KMS-11 (cell line): ENCODE results near the gene LRRC59.

Experiments
- H2AFZ ChIP-seq: fragments of 200-600 bp; sonication (generic); 2 replicates; pipeline ENCODE4 v1.6.1; 2016; ENCODE audit warnings: antibody characterized with exemption, mixed run types, low read depth
- H3K27ac ChIP-seq: fragments of 200-600 bp; sonication (generic); 2 replicates; pipeline ENCODE4 v1.6.1; 2016; ENCODE audit warnings: mild to moderate bottlenecking, mixed run types
- H3K27me3 ChIP-seq: fragments of 200-600 bp; sonication (generic); 2 replicates; pipeline ENCODE4 v1.6.1; 2017; ENCODE audit warnings: mild to moderate bottlenecking, low read depth, mixed run types, moderate library complexity; ENCODE audit not compliant: insufficient read depth
- H3K36me3 ChIP-seq: fragments of 200-600 bp; sonication (generic); 2 replicates; pipeline ENCODE4 v1.6.1; 2017; ENCODE audit warnings: mild to moderate bottlenecking, mixed run types; ENCODE audit not compliant: insufficient read depth
- H3K4me1 ChIP-seq: fragments of 200-600 bp; sonication (generic); 2 replicates; pipeline ENCODE4 v1.6.1; 2016; ENCODE audit warnings: mild to moderate bottlenecking, low read depth, mixed run types; ENCODE audit not compliant: poor library complexity, severe bottlenecking
- H3K4me2 ChIP-seq: fragments of 200-600 bp; sonication (generic); 2 replicates; pipeline ENCODE4 v1.7.0; 2016; ENCODE audit warnings: mild to moderate bottlenecking, mixed run types
- H3K4me3 ChIP-seq: fragments of 200-600 bp; sonication (generic); IDR thresholded peaks from 2 replicates; pipeline ENCODE4 v1.6.1; 2017; ENCODE audit warnings: low read depth, low read length, mixed read lengths; ENCODE audit not compliant: insufficient read depth
- H3K79me2 ChIP-seq: fragments of 200-600 bp; sonication (generic); 2 replicates; pipeline ENCODE4 v1.6.1; 2016; ENCODE audit warnings: low read depth, mixed run types; ENCODE audit not compliant: insufficient read depth
- H3K9ac ChIP-seq: fragments of 200-600 bp; sonication (generic); 2 replicates; pipeline ENCODE4 v1.6.1; 2016; ENCODE audit warnings: mild to moderate bottlenecking, mixed run types
- H4K20me1 ChIP-seq: fragments of 200-600 bp; sonication (generic); 2 replicates; pipeline ENCODE4 v1.6.1; 2016; ENCODE audit warnings: mild to moderate bottlenecking, mixed run types; ENCODE audit not compliant: insufficient read depth
- TF ChIP-seq, protein P1 (sequence below): fragments of 200-600 bp; sonication (generic); conservative IDR thresholded peaks from 2 replicates; pipeline ENCODE4 v1.6.1; 2017; ENCODE audit warnings: low read depth, mild to moderate bottlenecking, antibody characterized with exemption, low read length, moderate library complexity, mixed read lengths

Gene LRRC59

GRCh38 chr17:50353600-50354195, 43.6 kb downstream of the LRRC59 start:
- no peaks in the 10 kb centered on the region for H3K36me3 ChIP-seq
- H3K9ac ChIP-seq, result no peak overlapping the region
- no peak overlapping the region for H3K4me3 ChIP-seq
- H3K27ac ChIP-seq, result no peak overlapping the region
- no peaks in the 10 kb centered on the region for H4K20me1 ChIP-seq
- no peak overlapping the region for H2AFZ ChIP-seq
- H3K4me2 ChIP-seq, result no peak overlapping the region
- peaks cover 5% of the 10 kb centered on the region; the same call in 1 of the 2 replicates for H3K79me2 ChIP-seq
- no peaks in the 10 kb centered on the region for H3K4me1 ChIP-seq
- H3K27me3 ChIP-seq, result no peaks in the 10 kb centered on the region
- TF ChIP-seq, protein P1, sequence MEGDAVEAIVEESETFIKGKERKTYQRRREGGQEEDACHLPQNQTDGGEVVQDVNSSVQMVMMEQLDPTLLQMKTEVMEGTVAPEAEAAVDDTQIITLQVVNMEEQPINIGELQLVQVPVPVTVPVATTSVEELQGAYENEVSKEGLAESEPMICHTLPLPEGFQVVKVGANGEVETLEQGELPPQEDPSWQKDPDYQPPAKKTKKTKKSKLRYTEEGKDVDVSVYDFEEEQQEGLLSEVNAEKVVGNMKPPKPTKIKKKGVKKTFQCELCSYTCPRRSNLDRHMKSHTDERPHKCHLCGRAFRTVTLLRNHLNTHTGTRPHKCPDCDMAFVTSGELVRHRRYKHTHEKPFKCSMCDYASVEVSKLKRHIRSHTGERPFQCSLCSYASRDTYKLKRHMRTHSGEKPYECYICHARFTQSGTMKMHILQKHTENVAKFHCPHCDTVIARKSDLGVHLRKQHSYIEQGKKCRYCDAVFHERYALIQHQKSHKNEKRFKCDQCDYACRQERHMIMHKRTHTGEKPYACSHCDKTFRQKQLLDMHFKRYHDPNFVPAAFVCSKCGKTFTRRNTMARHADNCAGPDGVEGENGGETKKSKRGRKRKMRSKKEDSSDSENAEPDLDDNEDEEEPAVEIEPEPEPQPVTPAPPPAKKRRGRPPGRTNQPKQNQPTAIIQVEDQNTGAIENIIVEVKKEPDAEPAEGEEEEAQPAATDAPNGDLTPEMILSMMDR, result no peak

GRCh38 chr17:50352693-50353599, 44.4 kb downstream of the LRRC59 start:
- Histone ChIP-seq H3K4me2 (no peak overlapping the region), H3K79me2 (peaks cover 7% of the 10 kb centered on the region; the same call in 1 of the 2 replicates), H2AFZ (no peak overlapping the region), H3K9ac (no peak overlapping the region), H3K4me3 (no peak overlapping the region), H3K27ac (no peak overlapping the region), H3K36me3 (no peaks in the 10 kb centered on the region), H3K27me3 (no peaks in the 10 kb centered on the region), H3K4me1 (no peaks in the 10 kb centered on the region), H4K20me1 (no peaks in the 10 kb centered on the region)
- TF ChIP-seq, protein P1, result no peak

DNA sequence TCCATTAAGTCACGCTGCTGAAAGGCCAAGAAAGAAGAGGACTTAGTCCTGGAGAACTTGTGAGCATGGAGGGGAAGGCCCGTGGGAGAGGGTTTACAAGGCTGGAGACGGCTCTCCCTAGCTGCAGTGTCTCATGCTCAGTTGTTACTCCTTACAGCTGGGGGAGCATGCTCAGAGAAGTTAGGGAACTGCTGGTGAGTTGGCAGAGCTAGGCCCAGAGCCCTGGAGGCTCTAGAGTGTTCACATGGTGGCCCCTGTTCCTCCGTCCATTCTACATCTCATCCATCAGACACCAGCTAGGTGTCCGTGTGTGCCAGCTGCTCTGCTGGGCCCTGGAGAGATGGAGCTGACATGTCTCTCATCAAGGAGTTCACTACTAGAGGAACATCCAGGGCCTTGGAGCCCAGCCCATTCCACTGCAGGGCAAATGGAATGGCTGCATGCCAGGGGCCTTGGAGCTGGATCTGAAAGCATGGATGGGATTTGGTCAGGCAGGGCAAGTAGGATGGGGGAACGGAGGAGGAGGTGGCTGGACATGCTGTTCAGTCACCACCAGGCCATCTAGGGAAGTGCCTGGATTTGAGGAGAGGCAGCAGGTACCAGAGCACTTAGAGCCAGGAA, 45.1 kb downstream of the LRRC59 start:
- TF ChIP-seq, protein P1, result no peak
- no peaks in the 10 kb centered on the region for H3K36me3 ChIP-seq
- peaks cover 15% of the 10 kb centered on the region; the same call in 1 of the 2 replicates for H3K79me2 ChIP-seq

DNA sequence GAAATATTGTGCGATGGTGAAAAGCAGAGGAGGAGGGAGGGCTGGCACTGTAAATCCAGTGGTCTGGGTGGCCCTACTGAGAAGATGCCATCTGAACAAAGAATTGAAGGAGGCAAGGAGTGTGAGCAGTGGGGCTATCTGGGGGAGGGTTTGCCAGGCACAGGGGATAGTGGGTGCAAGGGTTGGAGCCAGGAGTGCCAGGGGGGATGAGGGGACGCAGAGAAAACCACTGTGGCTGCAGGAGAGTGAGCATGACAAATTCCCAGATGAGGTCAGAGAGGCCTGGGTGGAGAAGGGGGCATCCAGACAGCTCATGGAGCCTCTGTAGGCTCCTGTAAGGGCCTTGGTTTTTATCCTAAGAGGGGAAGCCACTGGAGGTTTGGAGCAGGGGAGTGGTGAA, 46.6 kb downstream of the LRRC59 start:
- no peak overlapping the region for H3K4me2 ChIP-seq
- no peaks in the 10 kb centered on the region for H3K36me3 ChIP-seq
- H3K9ac ChIP-seq, result no peak overlapping the region
- peaks cover 7% of the 10 kb centered on the region for H3K4me1 ChIP-seq
- no peak overlapping the region for H2AFZ ChIP-seq
- H4K20me1 ChIP-seq, result no peaks in the 10 kb centered on the region
- H3K79me2 ChIP-seq, result peaks cover 21% of the 10 kb centered on the region; the same call in 1 of the 2 replicates
- H3K27me3 ChIP-seq, result no peaks in the 10 kb centered on the region
- no peak overlapping the region for H3K27ac ChIP-seq
- TF ChIP-seq, protein P1, result no peak
- H3K4me3 ChIP-seq, result no peak overlapping the region

More for the DNA sequence above, 45.1 kb downstream of the LRRC59 start:
- no peak overlapping the region for H3K9ac ChIP-seq
- H4K20me1 ChIP-seq, result no peaks in the 10 kb centered on the region
- no peak overlapping the region for H3K4me2 ChIP-seq
- no peak overlapping the region for H2AFZ ChIP-seq
- peaks cover 5% of the 10 kb centered on the region for H3K4me1 ChIP-seq
- H3K27me3 ChIP-seq, result no peaks in the 10 kb centered on the region
- no peak overlapping the region for H3K4me3 ChIP-seq
- no peak overlapping the region for H3K27ac ChIP-seq
